ENCODE results near the gene MYEOV. TPM values are rescaled to one million over a fixed set of nuclear protein-coding genes. Genes with fewer than 3 reads are reported as not detected.

Gene MYEOV
- total and polyA plus RNA-seq, 10 of the 15 experiments (the other 5 are each of a cell fraction or from before 2014, with no cell fraction given): 0.05 to 0.40 (median 0.26) TPM; not detected in 3

- CTCF ChIA-PET: no interaction called here
- Histone ChIP-seq H3K4me2 (ENCODE audit: control insufficient read depth, insufficient read depth) (no peak overlapping the region), H3K9me3 (replicated peaks; ENCODE audit: control insufficient read depth, insufficient read depth, low read length) (no peaks in the 10 kb centered on the region; the same call in 2 of the 3 replicates), H3K27ac (ENCODE audit: control insufficient read depth, insufficient read depth) (no peak overlapping the region), H3K79me2 (ENCODE audit: control insufficient read depth, insufficient read depth, low read length) (no peaks in the 10 kb centered on the region), H3K36me3 (ENCODE audit: control insufficient read depth in 2 of 2, insufficient read depth in 2 of 2, low read length in 1 of 2) (no peaks in the 10 kb centered on the region), H4K20me1 (ENCODE audit: control insufficient read depth, insufficient read depth) (no peaks in the 10 kb centered on the region), H3K4me3 (no peak overlapping the region), H3K27me3 (replicated peaks in 1 of 2; ENCODE audit: control insufficient read depth in 2 of 2, insufficient read depth in 2 of 2, low read length in 1 of 2) (no peaks in the 10 kb centered on the region), H3K4me1 (ENCODE audit: control insufficient read depth, insufficient read depth, low read length) (no peaks in the 10 kb centered on the region), H2AFZ (ENCODE audit: control insufficient read depth, low read depth, low read length) (no peak overlapping the region), H3K9ac (ENCODE audit: control insufficient read depth, insufficient read depth, low read length) (no peak overlapping the region)
- intact Hi-C loops (cut with micrococcal nuclease; ENCODE audit: unreplicated experiment) (no loop called here), in situ Hi-C loops (cut with MboI) (no loop called here)
- RAD21 ChIA-PET (ENCODE audit: unreplicated experiment): no interaction called here
- 73% methylated on average over 3 of the region's 3 CpGs for WGBS (ENCODE audit: insufficient coverage, insufficient replicate concordance, low lambda C conversion rate, missing lambda C conversion rate)
- SMC1A ChIA-PET (ENCODE audit: uncharacterized antibody, unreplicated experiment): no interaction called here
- no peak for ATAC-seq
- POLR2A ChIA-PET: no interaction called here
- no peak for FAIRE-seq
- TF ChIP-seq BCL3 (IDR thresholded peaks at IDR 0.05; ENCODE audit: borderline replicate concordance, insufficient read depth, low read depth, low read length, poor library complexity, severe bottlenecking): no peak
- TF ChIP-seq SMAD5 (IDR thresholded peaks at IDR 0.05; ENCODE audit: low read depth): no peak
- no peak for TF ChIP-seq NRF1 (conservative IDR thresholded peaks at IDR 0.05; ENCODE audit: low read depth, low read length)
- TF ChIP-seq PAX8 (IDR thresholded peaks at IDR 0.05): no peak
- TF ChIP-seq ATF2 (IDR thresholded peaks at IDR 0.05; ENCODE audit: low read length): no peak
- TF ChIP-seq ESRRA (IDR thresholded peaks at IDR 0.05; ENCODE audit: low read length): no peak
- TF ChIP-seq NR2C2 (IDR thresholded peaks at IDR 0.05; ENCODE audit: borderline replicate concordance, control insufficient read depth, insufficient read length, low read depth): no peak
- TF ChIP-seq TCF3 (IDR thresholded peaks at IDR 0.05; ENCODE audit: borderline replicate concordance, insufficient read depth, low read depth, low read length): no peak
- no peak for TF ChIP-seq POLR2AphosphoS2 (IDR thresholded peaks at IDR 0.05; ENCODE audit: low read depth, low read length)
- TF ChIP-seq MTA3 (IDR thresholded peaks at IDR 0.05; ENCODE audit: borderline replicate concordance, low read length): no peak
- no peak for TF ChIP-seq ZNF274 (IDR thresholded peaks at IDR 0.05; ENCODE audit: insufficient read depth, insufficient read length)
- no peak for TF ChIP-seq ZBTB11 (CRISPR knock-in tag; IDR thresholded peaks at IDR 0.05)
- no peak for DNase-seq (ENCODE audit: low read depth, low spot score)
- BruUV-seq (replicated peaks): no TSS peak
Measured at GRCh38 chr11:69329581-69329980, 35.6 kb downstream of the MYEOV start.
